OCI-M2 (cell line): Measurements from ENCODE around the gene KIFAP3.
"Not testable (repeated sequence)": the region's sequence is repeated elsewhere in the genome, so short reads cannot be mapped to it uniquely, and the experiment has no call there.

Experiments used
- DNase-seq: peaks from one replicate; lab custom pipeline; 2025; ENCODE audit not compliant: unreplicated experiment; lab: John Stamatoyannopoulos, UW

The KIFAP3 gene

GRCh38 chr1:170074250-170075157 is at the start of gene KIFAP3:
Gene KIFAP3, minus strand, starts transcription at chr1:170074695. Its CDS starts 228 bp downstream, at chr1:170074467.
- DNase-seq, result peak; percentile 68

DNA sequence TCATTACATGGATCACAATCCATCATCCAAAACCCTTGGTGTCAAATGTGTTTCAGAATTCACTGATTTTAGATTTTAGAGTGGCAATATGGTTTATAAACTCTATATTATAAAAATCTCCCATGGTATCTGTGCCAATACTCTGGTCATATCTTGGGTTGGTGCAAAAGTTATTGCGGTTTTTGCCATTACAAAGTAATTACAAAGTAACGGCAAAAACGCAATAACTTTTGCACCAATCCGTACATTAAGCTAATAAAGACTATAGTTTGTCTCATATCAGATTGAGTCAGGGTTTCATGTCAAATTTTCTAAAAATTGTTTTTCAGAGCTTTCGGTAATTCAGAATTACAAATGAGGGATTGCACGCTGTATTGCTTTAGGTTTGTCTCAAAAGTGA is 47.9 kb upstream of the KIFAP3 start:
- no peak for DNase-seq

- DNase-seq, result no peak
Measured at GRCh38 chr1:170114906-170115305, 40.4 kb upstream of the KIFAP3 start.

DNA sequence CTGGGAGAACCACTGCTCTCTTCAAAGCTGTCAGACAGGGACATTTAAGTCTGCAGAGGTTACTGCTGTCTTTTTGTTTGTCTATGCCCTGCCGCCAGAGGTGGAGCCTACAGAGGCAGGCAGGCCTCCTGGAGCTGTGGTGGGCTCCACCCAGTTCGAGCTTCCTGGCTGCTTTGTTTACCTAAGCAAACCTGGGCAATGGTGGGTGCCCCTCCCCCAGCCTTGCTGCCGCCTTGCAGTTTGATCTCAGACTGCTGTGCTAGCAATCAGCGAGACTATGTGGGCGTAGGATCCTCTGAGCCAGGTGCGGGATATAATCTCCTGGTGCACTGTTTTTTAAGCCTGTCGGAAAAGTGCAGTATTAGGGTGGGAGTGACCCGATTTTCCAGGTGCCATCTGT is 38.6 kb upstream of the KIFAP3 start:
- not testable (repeated sequence) for DNase-seq

- no peak for DNase-seq
Measured at GRCh38 chr1:170097449-170097948, 23.0 kb upstream of the KIFAP3 start.

DNA sequence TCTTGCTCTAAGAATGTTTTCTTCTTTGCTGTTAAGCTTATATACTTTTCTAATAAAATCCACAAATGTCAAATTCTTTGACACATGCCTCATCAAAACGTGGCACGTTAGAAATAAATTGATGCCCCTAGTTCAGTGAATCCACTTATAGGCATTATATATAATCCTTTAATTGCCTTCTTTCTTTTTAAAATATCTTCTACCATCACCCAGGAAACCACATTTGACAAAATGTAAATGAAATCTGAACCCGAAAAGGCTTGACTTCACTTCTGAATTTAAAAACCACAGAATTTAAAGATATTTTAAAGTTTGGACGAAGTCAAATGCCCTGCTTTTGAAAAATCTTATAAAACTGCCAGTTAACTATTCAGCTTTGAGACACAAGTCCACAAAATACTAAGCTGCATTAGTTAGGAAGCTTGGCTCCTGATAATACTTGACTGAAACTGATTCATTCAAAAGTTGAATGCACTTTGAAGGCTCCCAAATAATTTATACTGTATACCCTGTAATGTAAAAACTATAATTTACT is 22.4 kb upstream of the KIFAP3 start:
- DNase-seq, result no peak

GRCh38 chr1:170095976-170096748 is 21.7 kb upstream of the KIFAP3 start:
- DNase-seq, result no peak

GRCh38 chr1:170094697-170095616 is 20.5 kb upstream of the KIFAP3 start:
- DNase-seq, result not testable (repeated sequence)

DNA sequence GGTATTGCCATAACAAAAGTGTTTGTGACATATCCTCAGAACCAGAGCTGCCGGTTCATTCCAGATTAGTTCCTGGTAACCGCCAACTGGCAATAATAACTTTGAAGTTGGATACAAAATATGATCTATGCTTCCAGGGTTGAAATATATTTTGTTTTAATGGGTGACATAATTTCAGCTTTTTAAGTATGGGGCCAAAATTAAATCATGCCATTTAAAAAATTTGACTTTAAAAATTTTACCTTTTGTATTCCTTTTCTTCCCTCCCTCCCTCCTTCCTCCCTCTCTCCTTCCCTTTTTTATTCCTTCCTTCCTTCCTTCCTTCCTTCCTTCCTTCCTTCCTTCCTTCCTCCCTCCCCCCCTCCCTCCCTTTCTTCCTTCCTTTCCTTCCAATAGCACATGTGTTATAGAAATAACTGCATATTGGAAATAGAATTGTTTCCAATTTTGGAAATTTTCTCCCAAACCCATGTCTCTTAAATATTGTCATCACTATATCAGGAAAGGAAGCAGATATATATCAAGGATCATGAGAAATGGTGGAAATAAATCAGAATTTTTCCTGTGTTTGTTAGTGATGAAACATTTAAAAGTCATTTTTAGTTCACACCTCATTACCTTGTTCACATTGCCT is 12.0 kb upstream of the KIFAP3 start:
- no peak for DNase-seq

DNA sequence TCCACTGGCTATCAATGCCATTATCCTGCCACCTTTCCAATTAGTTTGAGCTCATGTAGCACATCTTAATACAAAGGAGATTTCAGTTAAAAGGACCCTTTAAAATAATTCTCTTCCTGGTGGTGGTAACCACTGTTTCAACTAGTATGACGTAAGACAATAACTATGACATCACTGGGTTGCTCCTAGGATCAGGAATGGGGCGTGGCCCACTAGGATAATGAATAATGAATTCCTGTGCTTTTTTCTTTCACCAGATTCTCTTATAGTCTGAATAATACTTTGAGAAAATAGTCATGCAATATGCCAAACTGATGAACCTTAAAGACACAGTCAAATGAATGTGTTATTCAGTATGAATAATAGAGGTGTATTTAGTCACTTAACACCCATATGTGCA is 10.6 kb upstream of the KIFAP3 start:
- DNase-seq, result no peak

DNA sequence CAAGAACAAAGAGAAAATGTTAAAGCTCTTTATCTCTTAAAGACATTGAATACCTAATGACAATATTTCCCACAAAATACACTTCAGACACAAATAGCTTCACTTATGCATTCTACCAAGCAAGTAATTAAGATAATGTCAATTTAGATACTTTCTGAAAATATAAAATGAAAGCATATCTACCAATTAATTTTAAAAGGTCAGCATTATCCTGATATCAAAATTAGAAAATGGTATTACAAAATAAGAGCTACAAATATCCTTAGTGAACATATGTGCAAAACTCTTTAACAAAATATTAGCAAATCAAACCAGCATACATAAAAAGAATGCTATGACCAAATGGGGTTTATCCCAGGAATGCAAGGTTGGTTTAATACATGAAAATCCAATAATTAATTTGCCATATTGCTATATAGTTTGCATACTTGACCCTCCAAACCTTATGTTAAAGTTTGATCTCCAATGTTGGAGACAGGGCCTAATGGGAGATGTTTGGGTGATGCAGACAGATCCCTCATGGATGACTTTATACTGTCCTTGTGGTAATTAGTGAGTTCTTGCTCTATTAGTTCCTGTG is 4.2 kb upstream of the KIFAP3 start:
- no peak for DNase-seq

DNA sequence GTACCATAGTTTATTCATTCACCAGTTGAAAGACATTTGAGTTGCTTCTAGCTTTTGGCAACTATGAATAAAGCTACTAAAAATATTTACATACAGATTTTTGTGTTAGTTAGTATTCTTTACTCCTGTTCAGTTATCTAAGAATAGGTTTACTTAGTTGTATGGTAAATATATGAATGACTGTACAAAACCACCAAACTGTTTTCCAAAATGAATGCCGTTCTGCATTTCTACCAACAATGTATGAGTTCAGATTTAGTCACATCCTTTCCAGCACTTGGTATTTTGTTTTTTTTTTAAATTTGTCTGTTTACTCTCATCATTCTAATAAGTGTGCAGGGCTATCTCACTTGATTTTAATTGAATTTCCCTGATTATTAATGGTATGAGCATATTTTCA is 3.4 kb upstream of the KIFAP3 start:
- DNase-seq, result no peak

- DNase-seq, result not testable (repeated sequence)
Measured at GRCh38 chr1:170076952-170077351, 2.5 kb upstream of the KIFAP3 start.

DNA sequence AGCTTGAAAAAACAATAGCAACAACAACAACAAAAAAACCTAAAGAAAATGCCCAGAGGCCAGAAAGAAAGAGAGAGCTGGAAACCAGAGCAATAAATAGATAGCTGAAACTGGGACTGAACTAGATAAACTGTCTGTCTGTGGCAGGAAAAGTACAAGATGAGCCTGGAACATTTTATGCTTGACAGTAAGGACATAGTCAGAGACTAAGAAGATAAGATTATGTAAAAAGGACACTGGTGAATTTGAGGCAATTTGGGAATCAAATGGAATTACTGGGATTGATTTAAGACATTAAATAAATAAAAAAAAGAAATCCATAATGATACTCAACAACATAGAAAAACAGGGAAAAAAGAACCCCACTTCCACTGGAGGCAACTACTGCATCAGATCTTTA is 1.7 kb upstream of the KIFAP3 start:
- no peak for DNase-seq

DNA sequence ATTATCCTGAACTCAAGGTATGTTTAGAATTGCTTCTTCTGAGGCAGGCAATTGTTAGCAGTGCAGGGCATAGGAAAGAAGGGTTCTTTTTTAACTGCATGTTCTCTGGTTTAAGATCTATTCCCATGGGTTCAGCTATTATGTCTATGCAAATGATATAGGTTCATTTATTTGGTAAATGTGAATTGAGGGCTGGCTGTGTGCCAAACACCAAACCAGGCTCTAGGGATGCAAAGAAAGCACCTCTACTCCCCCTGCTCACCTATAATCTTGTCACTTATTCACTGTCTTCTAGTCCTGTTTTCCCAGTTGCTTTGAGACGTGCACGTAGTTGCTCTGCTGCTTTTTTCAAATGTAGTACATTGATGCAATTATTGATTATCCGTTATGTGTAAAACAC is 691 bp upstream of the KIFAP3 start:
- no peak for DNase-seq

DNA sequence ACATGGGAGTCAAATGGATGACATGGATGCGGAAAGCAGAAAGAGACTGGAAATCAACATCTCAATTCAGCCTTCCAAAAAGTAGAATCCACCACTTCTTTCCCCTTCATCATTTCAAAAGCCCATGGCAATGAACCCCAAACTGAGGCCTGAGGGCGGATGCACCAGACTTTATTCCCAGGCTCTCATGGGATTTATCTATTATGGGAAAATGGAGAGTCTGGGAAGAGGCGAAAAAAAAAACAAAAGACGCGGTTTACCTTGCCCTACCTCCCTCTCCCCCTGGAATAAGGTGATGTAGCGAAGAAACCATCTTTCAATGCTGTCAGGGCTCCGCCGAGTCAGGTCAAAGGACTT is 624 bp downstream of the KIFAP3 start:
- no peak for DNase-seq

DNA sequence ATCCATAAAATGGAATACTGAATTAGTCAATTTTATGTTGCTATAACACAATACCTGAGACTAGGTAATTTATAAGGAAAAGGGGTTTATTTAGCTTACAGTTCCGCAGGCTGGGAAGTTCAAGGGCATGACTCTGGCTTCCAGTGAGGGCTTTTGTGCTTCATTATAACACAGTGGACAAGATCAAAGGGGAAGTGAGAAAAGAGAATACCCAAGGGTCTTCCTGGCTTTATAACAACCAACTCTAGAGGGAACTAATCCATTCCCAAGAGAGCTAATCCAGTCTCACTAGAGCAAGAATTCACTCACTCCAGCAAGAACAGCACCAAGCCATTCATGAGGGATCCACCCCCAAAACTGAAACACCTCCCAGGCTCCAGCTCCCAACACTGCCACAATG is 3.1 kb downstream of the KIFAP3 start:
- DNase-seq, result no peak

- no peak for DNase-seq
Measured at GRCh38 chr1:170068923-170069322, 5.6 kb downstream of the KIFAP3 start.

DNA sequence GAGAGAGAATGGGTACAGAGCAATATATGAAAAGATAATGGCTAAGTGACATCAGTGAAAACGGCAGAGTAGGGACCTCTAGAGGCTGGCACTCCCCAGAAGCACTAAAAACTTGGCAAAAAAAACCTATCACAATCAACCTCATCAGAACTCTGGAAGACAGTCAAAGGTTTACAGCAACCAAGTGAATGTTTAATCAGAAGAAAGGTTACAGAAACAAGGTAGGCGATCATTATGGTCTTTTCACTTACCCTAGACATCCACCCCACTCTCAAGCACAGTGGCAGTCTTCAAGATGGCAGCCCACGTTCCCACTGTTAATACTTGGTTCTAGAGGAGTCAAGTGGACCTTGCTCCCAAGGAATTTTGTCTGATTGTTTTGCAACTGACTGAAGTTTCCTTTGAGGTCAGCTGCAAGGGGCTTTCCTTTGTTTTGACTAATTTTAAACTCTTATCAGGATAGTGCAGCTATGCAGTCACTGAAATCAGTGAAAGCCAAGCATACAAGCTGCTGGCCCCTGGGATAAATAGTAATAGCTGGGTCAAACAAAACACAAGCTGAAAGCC is 7.2 kb downstream of the KIFAP3 start:
- peak; percentile 48 for DNase-seq

DNA sequence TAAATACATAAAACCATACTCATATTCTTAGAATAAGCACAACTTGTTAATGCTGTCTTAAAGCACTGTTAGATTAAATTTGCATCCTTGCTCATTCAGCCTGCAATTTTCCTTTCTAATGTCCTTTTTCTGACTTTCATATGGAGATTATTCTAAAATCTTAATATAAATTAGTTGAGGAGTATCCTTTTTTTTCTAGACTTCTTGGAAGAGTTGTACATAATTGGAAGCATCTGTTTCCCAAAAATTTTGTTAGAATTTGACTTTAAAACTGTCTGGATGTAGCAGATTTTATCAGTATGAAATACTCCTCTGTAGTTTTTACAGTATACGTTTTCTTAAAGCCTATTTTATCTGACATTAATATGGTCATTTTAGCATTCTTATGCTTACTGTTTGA is 9.7 kb downstream of the KIFAP3 start:
- DNase-seq, result no peak
